Keratinocyte (primary cell): Measurements from ENCODE around the gene SHKBP1. TPM values are rescaled to one million over a fixed set of nuclear protein-coding genes. Genes with fewer than 3 reads are reported as not detected.

Source experiments
- DNase-seq: peaks from one replicate; pipeline ENCODE4 v3.0.0-alpha.2; 2011; ENCODE audit warnings: low read depth, missing footprints, low spot score
- FAIRE-seq: peaks from 2 replicates; lab custom pipeline; 2011; peaks lifted over from hg19 to GRCh38; lab: Jason Lieb, UNC
- H2AFZ ChIP-seq: 2 replicates; pipeline ENCODE4 v1.6.0; 2012; ENCODE audit warnings: low read length, control low read depth, inconsistent platforms; ENCODE audit not compliant: control insufficient read depth
- H3K27ac ChIP-seq: 2 replicates; pipeline ENCODE4 v1.5.1; 2011; ENCODE audit warnings: low read length; ENCODE audit not compliant: control insufficient read depth, insufficient read depth
- H3K27me3 ChIP-seq: 3 replicates; pipeline ENCODE4 v1.6.0; 2011; ENCODE audit warnings: low read length; ENCODE audit not compliant: control insufficient read depth, insufficient read depth; ENCODE audit errors: extremely low read depth
- H3K36me3 ChIP-seq, 2 experiments: 2 replicates in 1 of 2; 3 replicates in 1 of 2; pipeline ENCODE4 v1.5.1; 2011; ENCODE audit warnings: low read length in 2 of 2, mild to moderate bottlenecking in 1 of 2; ENCODE audit not compliant: control insufficient read depth in 2 of 2, insufficient read depth in 2 of 2; ENCODE audit errors: extremely low read depth in 1 of 2
- H3K4me1 ChIP-seq: 3 replicates; pipeline ENCODE4 v1.5.1; 2011; ENCODE audit warnings: low read length; ENCODE audit not compliant: control insufficient read depth, insufficient read depth; ENCODE audit errors: extremely low read depth
- H3K4me2 ChIP-seq: 3 replicates; pipeline ENCODE4 v1.6.0; 2011; ENCODE audit warnings: low read depth, low read length; ENCODE audit not compliant: control insufficient read depth, insufficient read depth; ENCODE audit errors: extremely low read depth
- H3K4me3 ChIP-seq, 3 experiments: fragments of 200-600 bp in 1 of 3; sonication (generic) in 1 of 3; 2 replicates in 2 of 3; 3 replicates in 1 of 3; pipeline ENCODE4 v1.5.1; 2011 to 2016; ENCODE audit warnings: low read length in 3 of 3, mild to moderate bottlenecking in 3 of 3, control low read depth in 2 of 3, inconsistent platforms in 1 of 3, low read depth in 1 of 3, mixed read lengths in 1 of 3, mixed run types in 1 of 3, moderate library complexity in 1 of 3; ENCODE audit not compliant: control insufficient read depth in 2 of 3, insufficient read depth in 2 of 3; ENCODE audit errors: extremely low read depth in 1 of 3
- H3K79me2 ChIP-seq: 2 replicates; pipeline ENCODE4 v1.6.0; 2012; ENCODE audit warnings: low read length; ENCODE audit not compliant: control insufficient read depth, insufficient read depth
- H3K9ac ChIP-seq: 3 replicates; pipeline ENCODE4 v1.6.0; 2011; ENCODE audit warnings: low read length; ENCODE audit not compliant: control insufficient read depth, insufficient read depth; ENCODE audit errors: extremely low read depth
- H3K9me1 ChIP-seq: 3 replicates; pipeline ENCODE4 v1.6.0; 2011; ENCODE audit warnings: low read length; ENCODE audit not compliant: control insufficient read depth, insufficient read depth; ENCODE audit errors: extremely low read depth
- H3K9me3 ChIP-seq: 2 replicates; pipeline ENCODE4 v1.5.1; 2012; ENCODE audit warnings: low read depth, low read length; ENCODE audit not compliant: control insufficient read depth
- H4K20me1 ChIP-seq: 3 replicates; pipeline ENCODE4 v1.6.0; 2011; ENCODE audit warnings: low read length; ENCODE audit not compliant: control insufficient read depth, insufficient read depth; ENCODE audit errors: extremely low read depth
- EZH2 ChIP-seq: IDR thresholded peaks from one replicate; pipeline ENCODE4 v1.6.1; 2012; ENCODE audit warnings: inconsistent platforms, mild to moderate bottlenecking, low read length, moderate library complexity
- dilution Hi-C: fragments of 300-500 bp; cut with MboI; formaldehyde crosslinking; loops from one replicate; pipeline ENCODE4 v1.7.0; 2020; ENCODE audit warnings: low sequenced_read_pairs; ENCODE audit not compliant: extremely low pct_ligation_motif_present
- polyA plus RNA-seq, 5 experiments: library from polyadenylated mRNA; depleted of rRNA in 3 of 5; stranded (reverse) in 3 of 5; stranded (forward) in 1 of 5; unstranded in 1 of 5; fragments of >200 nt; gene quantifications; 1 replicate in 1 of 5; 2 replicates in 3 of 5; 3 replicates in 1 of 5; pipeline versions ENCODE4 v1.2.1 to v1.2.3, GENCODE V29; 2011 to 2012; ENCODE audit warnings: missing spikeins in 2 of 5, low read depth in 1 of 5, low replicate concordance in 1 of 5
- TF ChIP-seq, protein P1 (sequence below), 3 experiments: IDR thresholded peaks in 1 of 3; conservative IDR thresholded peaks in 1 of 3; optimal IDR thresholded peaks in 1 of 3; 2 replicates in 2 of 3; 3 replicates in 1 of 3; pipeline versions ENCODE3 to v1.5.1; 2011; ENCODE audit warnings: low read length in 3 of 3, mild to moderate bottlenecking in 3 of 3, moderate library complexity in 2 of 3, control low read depth in 1 of 3, inconsistent platforms in 1 of 3; ENCODE audit not compliant: insufficient read depth in 2 of 3; ENCODE audit errors: extremely low read depth in 1 of 3

Gene SHKBP1
- polyA plus RNA-seq, 1 donor (not counting 4 experiments of a cell fraction or from before 2014, with no cell fraction given) = 20.2 TPM

- Histone ChIP-seq H3K27me3 (peaks cover 43% of the 10 kb centered on the region), H3K9me1 (no peaks in the 10 kb centered on the region), H3K79me2 (no peaks in the 10 kb centered on the region), H3K4me3 (no peak overlapping the region), H3K27ac (no peak overlapping the region), H4K20me1 (no peaks in the 10 kb centered on the region), H2AFZ (no peak overlapping the region), H3K9ac (no peak overlapping the region), H3K36me3 (no peaks in the 10 kb centered on the region), H3K4me1 (no peaks in the 10 kb centered on the region), H3K4me2 (no peak overlapping the region), H3K9me3 (no peaks in the 10 kb centered on the region)
- no peak for FAIRE-seq
- DNase-seq = no peak
- TF ChIP-seq EZH2 = no peak
- TF ChIP-seq, protein P1, sequence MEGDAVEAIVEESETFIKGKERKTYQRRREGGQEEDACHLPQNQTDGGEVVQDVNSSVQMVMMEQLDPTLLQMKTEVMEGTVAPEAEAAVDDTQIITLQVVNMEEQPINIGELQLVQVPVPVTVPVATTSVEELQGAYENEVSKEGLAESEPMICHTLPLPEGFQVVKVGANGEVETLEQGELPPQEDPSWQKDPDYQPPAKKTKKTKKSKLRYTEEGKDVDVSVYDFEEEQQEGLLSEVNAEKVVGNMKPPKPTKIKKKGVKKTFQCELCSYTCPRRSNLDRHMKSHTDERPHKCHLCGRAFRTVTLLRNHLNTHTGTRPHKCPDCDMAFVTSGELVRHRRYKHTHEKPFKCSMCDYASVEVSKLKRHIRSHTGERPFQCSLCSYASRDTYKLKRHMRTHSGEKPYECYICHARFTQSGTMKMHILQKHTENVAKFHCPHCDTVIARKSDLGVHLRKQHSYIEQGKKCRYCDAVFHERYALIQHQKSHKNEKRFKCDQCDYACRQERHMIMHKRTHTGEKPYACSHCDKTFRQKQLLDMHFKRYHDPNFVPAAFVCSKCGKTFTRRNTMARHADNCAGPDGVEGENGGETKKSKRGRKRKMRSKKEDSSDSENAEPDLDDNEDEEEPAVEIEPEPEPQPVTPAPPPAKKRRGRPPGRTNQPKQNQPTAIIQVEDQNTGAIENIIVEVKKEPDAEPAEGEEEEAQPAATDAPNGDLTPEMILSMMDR (optimal IDR thresholded peaks at IDR 0.05 in 1 of 3, IDR thresholded peaks at IDR 0.05 in 1 of 3, conservative IDR thresholded peaks at IDR 0.05 in 1 of 3; ENCODE audit: extremely low read depth in 1 of 3, insufficient read depth in 2 of 3, low read length in 3 of 3) = no peak
- dilution Hi-C loops = no loop called here
Observed at GRCh38 chr19:40556953-40557530, 19.6 kb upstream of the SHKBP1 start.

GRCh38 chr19:40559394-40559793 lies 17.3 kb upstream of the SHKBP1 start:
- Histone ChIP-seq H4K20me1 (no peaks in the 10 kb centered on the region), H3K27ac (no peak overlapping the region), H3K9me1 (no peaks in the 10 kb centered on the region), H3K79me2 (no peaks in the 10 kb centered on the region), H3K27me3 (peaks cover 27% of the 10 kb centered on the region), H3K4me2 (no peak overlapping the region), H3K9me3 (no peaks in the 10 kb centered on the region), H3K4me3 (no peak overlapping the region), H3K36me3 (no peaks in the 10 kb centered on the region), H2AFZ (no peak overlapping the region), H3K9ac (no peak overlapping the region), H3K4me1 (no peaks in the 10 kb centered on the region)
- DNase-seq (no peak), FAIRE-seq (no peak)
- TF ChIP-seq, protein P1 (optimal IDR thresholded peaks at IDR 0.05 in 1 of 3, IDR thresholded peaks at IDR 0.05 in 1 of 3, conservative IDR thresholded peaks at IDR 0.05 in 1 of 3; ENCODE audit: extremely low read depth in 1 of 3, insufficient read depth in 2 of 3, low read length in 3 of 3) = no peak
- TF ChIP-seq EZH2 = no peak
- dilution Hi-C loops = no loop called here
